CD4-positive, alpha-beta T cell treated with Interleukin-2 at 100 ng/mL for 4 hours (primary cell): ENCODE results near the gene DUS1L.
A peak's percentile ranks its signal among the peaks of the same experiment; 100 is the strongest.

ENCODE experiments used
- DNase-seq: peaks from one replicate; pipeline ENCODE4 v3.0.0-alpha.2; 2020; ENCODE audit warnings: low spot score

The DUS1L gene

GRCh38 chr17:82065638-82066303 is at the start of gene DUS1L:
Gene DUS1L, minus strand, starts transcription at chr17:82065804. Its CDS starts 745 bp downstream, at chr17:82065059.
- peak; percentile 70 for DNase-seq

GRCh38 chr17:82114872-82115271 is 49.3 kb upstream of the DUS1L start:
- no peak for DNase-seq

DNA sequence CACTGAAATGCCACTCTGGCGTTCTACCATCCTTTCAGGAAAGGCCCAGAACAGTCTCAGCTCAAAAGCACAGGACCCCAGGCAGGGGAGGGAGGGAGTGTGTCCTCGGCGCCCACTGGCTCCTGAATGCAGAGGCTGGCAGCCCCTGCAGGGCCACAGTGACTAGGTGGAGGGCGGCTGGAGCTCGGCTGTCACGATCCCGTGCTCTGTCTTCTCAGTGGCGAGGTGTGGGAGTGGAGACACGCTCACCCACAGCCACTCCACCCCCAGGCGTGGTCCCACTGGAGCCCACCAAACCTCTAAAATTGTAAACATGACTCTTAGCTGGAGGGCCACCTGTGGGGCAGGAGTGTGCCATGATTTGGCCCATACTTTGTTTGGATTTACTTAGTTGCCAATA is 48.8 kb upstream of the DUS1L start:
- no peak for DNase-seq

DNA sequence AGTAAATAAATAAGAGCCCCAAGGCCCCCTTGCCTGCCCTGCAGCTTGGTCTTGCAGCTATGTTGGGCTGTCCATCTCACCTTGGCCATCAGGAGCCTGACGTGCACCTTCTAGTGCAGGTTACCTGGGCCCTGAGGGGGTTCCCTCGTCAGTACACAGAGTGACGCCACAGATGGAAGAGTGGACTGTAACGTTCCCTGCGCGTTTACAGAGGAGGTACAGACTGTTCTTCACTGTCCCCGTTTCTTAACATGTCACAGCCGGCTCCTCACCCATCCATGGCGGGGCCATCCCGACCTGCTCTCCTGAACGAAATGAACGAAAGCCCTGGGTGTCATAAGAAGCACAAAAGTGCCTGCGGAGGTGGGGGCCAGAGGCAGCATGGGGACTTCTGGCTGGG is 48.3 kb upstream of the DUS1L start:
- DNase-seq, result no peak

DNA sequence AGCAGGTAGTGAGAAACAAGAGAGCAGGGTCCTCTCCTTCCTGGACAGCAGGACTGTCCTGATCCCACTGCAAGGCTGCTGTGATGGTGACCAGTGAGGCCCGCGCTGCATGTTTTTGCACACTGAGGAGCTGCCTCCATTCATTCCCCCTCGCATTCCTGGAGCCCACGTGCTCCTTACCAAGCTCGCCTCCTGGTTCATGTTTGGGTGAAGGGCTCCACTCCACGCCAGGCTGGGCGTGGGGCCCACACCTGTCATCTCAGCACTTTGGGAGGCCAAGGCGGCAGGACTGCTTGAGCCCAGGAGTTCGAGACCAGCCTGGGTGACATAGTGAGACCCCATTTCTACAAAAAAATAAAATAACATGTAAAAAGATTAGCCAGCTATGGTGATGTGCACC is 47.8 kb upstream of the DUS1L start:
- no peak for DNase-seq

DNA sequence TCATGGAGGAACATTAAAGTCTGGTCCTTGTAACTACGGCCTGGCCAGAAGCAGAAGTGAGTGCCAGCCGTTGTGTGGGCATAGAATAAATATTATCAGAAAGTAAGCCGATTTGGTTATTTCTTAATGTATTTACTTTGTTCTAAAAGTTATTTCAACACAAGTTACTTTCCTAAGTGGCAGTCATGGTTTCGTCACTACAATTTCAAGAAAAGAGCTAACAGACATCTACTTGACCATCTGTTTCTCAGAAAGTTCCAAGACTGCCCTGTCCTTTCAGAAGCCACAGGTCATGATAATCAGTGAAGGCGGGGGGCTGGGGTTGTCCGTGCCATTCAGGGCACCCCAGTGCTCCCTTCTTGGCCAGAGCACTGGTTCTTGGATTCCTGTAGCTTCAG is 47.3 kb upstream of the DUS1L start:
- no peak for DNase-seq

DNA sequence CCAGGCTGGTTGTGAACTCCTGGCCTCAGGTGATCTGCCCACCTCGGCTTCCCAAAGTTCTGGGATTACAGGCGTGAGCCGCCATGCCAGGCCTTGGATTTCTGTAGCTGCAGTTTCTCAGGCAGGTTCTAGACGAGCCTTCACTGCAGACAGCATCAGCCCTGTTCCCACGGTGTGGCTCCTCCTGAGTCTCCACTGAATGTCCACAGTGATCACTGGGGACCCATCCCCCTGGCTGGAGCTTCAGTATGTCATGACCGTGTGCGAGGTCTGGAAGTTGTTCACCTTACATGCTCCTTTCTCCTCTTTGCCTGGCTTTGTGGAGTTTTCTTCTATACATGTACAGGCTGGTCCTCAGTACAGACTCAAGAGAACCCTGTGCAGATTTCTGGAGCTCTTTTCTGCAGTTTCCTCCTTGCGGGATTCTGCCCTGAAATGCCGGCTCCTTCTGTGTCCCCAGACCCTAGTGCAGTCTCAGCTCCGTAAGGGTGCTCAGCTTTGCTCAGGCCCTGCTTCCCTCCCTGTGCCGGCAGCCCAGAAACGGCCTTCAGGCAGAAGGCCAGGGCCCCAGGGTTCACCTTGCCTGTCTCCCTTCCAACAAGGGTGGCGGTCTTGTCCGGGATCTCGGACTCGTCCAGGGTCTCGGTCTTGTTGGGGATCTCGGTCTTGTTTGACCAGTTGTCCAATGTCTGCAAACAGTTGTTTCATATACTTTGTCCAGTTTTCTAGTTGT is 46.7 kb upstream of the DUS1L start:
- no peak for DNase-seq

GRCh38 chr17:82110298-82110697 is 44.7 kb upstream of the DUS1L start:
- DNase-seq, result peak; percentile 26

- DNase-seq, result no peak
These were observed 43.4 kb upstream of the DUS1L start for GRCh38 chr17:82108961-82109475.

- DNase-seq, result no peak
These were observed 42.9 kb upstream of the DUS1L start for GRCh38 chr17:82108496-82108945.

GRCh38 chr17:82108038-82108437 is 42.4 kb upstream of the DUS1L start:
- DNase-seq, result no peak

- DNase-seq, result no peak
These were observed 41.8 kb upstream of the DUS1L start for GRCh38 chr17:82107341-82107860.

- no peak for DNase-seq
These were observed 41.2 kb upstream of the DUS1L start for GRCh38 chr17:82106688-82107305.

DNA sequence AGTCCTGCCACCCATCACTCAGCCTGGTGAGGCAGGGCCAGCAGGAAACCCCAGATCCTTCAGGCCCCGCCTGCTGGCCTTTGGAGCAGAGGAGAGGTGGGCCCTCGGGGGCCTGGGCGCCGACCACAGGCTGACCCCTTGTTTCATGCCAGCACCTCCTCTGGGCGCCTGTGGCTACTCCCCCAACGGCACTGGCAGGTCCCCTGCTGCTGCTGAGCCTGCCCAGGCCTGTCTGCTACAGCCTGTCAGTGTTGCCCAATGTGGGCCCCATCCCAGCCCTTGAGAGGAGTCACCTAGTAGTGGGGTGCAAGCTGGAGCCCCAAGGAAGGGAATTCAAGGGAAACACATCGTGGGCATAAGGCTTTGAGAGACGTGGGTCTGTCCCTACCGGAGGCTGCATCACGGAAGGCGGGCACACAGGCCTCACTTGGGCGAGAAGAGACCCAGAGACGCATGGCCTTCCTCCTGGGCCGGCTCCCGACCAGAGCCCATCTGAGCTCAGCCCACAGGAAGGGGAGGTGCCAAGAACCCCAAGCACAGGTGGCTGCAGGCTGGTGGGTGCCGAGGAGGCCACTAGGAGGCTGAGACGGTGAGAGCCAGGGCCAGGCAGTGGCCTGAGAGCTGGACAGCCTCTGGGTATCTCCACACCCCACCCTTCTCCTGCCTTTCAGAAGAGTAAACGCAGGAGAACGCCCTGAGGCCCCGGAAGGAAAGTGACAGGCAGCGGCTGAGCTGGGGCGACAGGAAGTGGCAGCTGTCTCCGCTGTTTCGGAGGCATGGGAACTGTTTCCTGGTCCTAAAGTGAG is 40.5 kb upstream of the DUS1L start:
- DNase-seq, result peak; percentile 63

DNA sequence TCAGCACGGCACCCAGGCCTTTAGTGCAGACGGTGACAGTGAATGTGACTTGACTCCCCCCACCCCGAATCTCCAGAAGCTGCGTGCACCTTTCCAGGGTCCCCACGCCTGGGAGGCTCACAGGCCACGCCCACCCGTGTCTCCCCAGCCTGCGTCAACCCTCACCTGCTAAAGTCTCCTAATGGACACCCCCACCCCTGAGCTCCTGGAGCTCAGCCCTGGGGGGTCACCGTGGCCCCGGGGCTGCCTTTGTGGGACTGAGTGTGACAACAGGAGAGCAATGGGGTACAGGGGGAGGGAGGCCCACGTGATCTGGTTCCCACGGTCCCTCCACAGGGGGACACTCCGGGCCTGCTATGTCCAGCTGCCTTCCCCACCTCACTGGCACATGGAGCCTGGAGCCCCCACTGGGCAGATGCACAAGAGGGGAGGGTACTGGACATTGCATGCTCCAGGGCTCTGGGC is 39.8 kb upstream of the DUS1L start:
- no peak for DNase-seq

GRCh38 chr17:82104797-82105416 is 39.3 kb upstream of the DUS1L start:
- no peak for DNase-seq

GRCh38 chr17:82103553-82104451 is 38.2 kb upstream of the DUS1L start:
- DNase-seq, result no peak

GRCh38 chr17:82101767-82102679 is 36.4 kb upstream of the DUS1L start:
- no peak for DNase-seq

- DNase-seq, result no peak
These were observed 35.7 kb upstream of the DUS1L start for GRCh38 chr17:82101301-82101715.
